ENCODE measurements around the gene C16orf92.

C16orf92 gene

DNA sequence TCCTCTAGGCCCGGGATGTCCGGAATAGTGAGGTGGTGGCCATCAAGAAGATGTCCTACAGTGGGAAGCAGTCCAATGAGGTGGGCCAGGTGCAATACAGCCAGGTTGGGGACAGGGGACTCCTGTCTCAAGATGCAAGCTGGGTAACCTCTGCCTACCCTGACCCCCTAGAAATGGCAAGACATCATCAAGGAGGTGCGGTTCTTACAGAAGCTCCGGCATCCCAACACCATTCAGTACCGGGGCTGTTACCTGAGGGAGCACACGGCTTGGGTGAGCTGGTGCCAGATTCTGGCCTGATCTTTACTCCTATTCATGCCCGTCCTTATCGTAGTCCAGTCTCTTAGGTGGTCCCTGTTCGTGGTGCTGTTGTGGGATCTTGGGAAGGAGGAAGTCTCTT, 44.9 kb upstream of the C16orf92 start:
- no peak for DNase-seq (ENCODE audit: extremely low read depth, low read depth)
- TF ChIP-seq, protein P1, sequence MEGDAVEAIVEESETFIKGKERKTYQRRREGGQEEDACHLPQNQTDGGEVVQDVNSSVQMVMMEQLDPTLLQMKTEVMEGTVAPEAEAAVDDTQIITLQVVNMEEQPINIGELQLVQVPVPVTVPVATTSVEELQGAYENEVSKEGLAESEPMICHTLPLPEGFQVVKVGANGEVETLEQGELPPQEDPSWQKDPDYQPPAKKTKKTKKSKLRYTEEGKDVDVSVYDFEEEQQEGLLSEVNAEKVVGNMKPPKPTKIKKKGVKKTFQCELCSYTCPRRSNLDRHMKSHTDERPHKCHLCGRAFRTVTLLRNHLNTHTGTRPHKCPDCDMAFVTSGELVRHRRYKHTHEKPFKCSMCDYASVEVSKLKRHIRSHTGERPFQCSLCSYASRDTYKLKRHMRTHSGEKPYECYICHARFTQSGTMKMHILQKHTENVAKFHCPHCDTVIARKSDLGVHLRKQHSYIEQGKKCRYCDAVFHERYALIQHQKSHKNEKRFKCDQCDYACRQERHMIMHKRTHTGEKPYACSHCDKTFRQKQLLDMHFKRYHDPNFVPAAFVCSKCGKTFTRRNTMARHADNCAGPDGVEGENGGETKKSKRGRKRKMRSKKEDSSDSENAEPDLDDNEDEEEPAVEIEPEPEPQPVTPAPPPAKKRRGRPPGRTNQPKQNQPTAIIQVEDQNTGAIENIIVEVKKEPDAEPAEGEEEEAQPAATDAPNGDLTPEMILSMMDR (IDR thresholded peaks at IDR 0.05; ENCODE audit: low read depth, low read length) = no peak

DNA sequence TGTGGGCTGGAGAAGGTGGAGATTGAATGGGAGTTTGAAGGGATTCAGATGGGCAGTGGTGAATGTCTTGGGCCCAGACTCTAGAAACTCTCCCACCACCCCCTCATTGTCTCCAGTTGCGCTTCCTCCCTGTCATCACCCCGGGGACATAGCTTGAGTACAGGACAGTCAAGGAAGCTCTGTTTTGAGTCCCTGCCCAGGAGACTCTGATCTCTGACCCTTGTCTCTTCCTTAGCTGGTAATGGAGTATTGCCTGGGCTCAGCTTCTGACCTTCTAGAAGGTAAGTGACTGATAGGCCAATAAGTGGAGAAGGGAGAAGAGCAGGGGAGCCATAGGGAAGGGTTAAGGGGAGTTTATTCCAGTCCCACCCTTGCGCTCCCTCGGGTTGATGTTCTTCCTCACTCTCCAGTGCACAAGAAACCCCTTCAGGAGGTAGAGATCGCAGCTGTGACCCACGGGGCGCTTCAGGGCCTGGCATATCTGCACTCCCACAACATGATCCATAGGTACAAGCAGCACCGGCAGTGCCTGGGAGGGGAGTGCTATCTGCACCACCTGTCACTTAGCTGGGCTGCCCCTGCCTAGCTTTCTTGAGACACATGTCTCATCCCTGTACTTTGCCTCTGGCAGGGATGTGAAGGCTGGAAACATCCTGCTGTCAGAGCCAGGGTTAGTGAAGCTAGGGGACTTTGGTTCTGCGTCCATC, 44.3 kb upstream of the C16orf92 start:
- no peak for DNase-seq (ENCODE audit: extremely low read depth, low read depth)

DNA sequence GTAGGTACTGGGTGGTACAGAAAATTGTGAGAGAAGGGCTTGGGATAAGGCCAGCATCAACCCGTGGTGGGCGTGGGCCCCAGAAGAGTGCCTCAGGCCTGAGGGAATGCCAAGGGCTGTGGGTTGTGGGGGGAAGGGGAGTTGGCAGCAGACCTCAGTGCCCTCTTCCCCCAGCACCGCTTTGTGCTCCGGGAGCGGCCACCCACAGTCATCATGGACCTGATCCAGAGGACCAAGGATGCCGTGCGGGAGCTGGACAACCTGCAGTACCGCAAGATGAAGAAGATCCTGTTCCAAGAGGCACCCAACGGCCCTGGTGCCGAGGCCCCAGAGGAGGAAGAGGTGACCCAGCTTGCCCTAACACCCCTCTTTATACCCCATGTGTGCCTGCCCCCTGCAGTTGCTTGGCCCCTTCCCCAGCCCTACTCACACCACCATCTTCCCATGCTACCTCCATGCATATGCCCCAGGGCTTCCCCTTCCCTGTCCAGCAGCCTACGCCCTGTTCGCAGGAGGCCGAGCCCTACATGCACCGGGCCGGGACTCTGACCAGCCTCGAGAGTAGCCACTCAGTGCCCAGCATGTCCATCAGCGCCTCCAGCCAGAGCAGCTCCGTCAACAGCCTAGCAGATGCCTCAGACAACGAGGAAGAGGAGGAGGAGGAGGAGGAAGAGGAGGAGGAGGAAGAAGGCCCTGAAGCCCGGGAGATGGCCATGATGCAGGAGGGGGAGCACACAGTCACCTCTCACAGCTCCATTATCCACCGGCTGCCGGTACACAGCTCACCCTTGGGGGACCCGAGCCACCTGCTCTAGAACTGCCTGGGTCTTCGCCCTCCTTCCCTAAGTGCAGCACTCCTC, 40.2 kb upstream of the C16orf92 start:
- DNase-seq (ENCODE audit: extremely low read depth, low read depth) = no peak
- TF ChIP-seq, protein P1 (IDR thresholded peaks at IDR 0.05; ENCODE audit: low read depth, low read length) = no peak

More for the DNA sequence above, 44.3 kb upstream of the C16orf92 start:
- TF ChIP-seq, protein P1 (IDR thresholded peaks at IDR 0.05; ENCODE audit: low read depth, low read length) = no peak

DNA sequence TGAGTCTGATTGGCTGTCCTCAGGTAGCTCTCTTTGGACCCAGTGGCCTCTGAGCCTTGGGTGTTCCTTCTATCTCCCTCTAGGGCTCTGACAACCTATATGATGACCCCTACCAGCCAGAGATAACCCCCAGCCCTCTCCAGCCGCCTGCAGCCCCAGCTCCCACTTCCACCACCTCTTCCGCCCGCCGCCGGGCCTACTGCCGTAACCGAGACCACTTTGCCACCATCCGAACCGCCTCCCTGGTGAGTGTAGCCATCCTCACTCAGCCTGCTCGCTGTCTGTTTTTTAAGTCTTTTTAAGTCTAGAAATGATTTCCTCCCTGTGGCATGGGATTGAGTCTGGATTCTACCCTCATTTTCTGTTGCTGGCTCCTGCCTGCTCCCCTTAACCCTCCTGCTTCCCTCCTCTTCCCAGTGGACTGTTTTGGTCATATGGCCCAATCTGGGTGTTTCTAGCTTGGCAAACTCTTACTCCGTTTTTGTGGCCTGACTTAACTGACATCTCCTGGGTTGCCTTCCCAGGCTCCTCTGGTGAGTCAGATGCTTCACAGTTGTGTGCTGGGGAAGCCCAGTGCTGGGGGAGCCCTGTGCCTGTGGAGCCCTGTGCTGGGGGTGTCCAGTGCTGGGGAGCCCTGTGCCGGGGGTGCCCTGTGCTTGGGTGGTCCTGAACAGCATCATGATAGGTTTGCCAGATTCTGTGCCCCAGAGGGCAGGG, 39.4 kb upstream of the C16orf92 start:
- TF ChIP-seq, protein P1 (IDR thresholded peaks at IDR 0.05; ENCODE audit: low read depth, low read length) = no peak
- DNase-seq (ENCODE audit: extremely low read depth, low read depth) = no peak

DNA sequence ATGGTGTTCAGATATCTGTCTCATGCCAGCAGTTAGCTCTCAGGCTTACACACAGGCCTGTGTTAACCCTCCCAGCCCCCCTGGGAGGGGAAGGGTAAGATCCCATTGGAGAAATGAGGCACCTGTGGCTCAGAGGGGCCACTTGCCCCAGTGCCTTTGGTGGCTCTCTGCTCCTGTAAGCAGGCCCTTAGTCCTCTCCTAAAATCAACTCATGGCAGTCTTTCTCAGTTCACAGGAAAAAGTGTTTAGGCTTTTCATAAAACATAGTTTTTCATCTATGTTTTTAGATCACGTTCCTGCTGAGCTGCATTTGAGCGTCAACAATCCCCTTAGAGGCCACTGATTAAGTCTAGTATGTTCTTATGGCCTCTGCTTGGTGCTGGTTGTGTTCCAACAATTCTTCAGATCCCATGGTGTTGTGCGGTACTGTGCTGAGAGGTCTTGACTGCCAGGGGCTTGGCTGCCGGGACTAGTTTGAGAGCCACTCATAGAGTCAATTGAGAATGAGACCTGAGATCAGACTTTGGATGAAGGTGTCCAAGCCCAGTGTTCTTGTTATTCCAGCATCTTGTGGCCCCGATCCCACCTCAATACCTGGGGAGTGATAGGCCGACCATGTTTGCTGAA, 38.7 kb upstream of the C16orf92 start:
- no peak for DNase-seq (ENCODE audit: extremely low read depth, low read depth)
- TF ChIP-seq, protein P1 (IDR thresholded peaks at IDR 0.05; ENCODE audit: low read depth, low read length) = no peak

DNA sequence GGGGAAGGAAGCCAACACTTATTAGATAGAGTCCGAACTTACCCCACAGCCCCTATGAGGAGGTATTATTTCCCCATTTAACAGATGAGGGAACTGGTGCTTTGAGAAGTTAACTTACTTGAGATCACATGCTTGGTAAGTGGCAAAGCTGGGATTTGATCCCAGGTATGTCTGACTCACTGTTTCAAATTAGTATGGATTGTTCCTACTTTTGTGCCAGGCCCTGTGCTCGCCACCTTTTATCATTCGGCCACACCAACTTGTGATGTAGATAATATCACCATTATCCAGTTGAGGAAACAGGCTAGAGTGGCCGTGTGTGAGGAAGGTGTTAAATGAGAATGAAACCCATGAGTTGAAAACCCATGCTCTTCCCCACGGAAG, 38.2 kb upstream of the C16orf92 start:
- no peak for DNase-seq (ENCODE audit: extremely low read depth, low read depth)
- TF ChIP-seq, protein P1 (IDR thresholded peaks at IDR 0.05; ENCODE audit: low read depth, low read length) = no peak
